GM12878 (cell line): ENCODE data around the gene CAPN9. TPM values are rescaled to one million over a fixed set of nuclear protein-coding genes. Genes with fewer than 3 reads are reported as not detected.

Experiments used
- ATAC-seq: fragments of 200-7000 bp; cut with Tn5 transposase; 3 replicates; pipeline ENCODE4 v1.9.1; 2020; ENCODE audit warnings: mild to moderate bottlenecking, moderate library complexity
- BruUV-seq: library from RNA; stranded (reverse); fragments of 400-500 nt; replicated peaks from 2 replicates; lab custom pipeline; 2021; lab: Mats Ljungman, UMichigan
- CTCF ChIA-PET: fragments of 300-600 bp; sonication (Branson Sonifier 250); formaldehyde crosslinking; extraction: SDS; loops from one replicate; lab custom pipeline; 2021; ENCODE audit warnings: inconsistent platforms; lab: Yijun Ruan, JAX
- POLR2A ChIA-PET: fragments of 350-600 bp; formaldehyde crosslinking; extraction: SDS; loops from one replicate; lab custom pipeline; 2021; ENCODE audit warnings: inconsistent platforms; lab: Charles Lee
- RAD21 ChIA-PET: fragments of 300-600 bp; sonication (Branson Sonifier 250); formaldehyde crosslinking; loops from one replicate; lab custom pipeline; 2023; ENCODE audit warnings: antibody characterized with exemption; ENCODE audit not compliant: unreplicated experiment; lab: Charles Lee
- SMC1A ChIA-PET: fragments of 300-600 bp; sonication (Branson Sonifier 250); formaldehyde crosslinking; loops from one replicate; lab custom pipeline; 2023; ENCODE audit not compliant: unreplicated experiment, uncharacterized antibody; lab: Charles Lee
- DNase-seq: peaks from one replicate; pipeline ENCODE4 v3.0.0-alpha.2; 2011; ENCODE audit warnings: low read depth, low spot score
- FAIRE-seq: peaks from 3 replicates; lab custom pipeline; 2011; peaks lifted over from hg19 to GRCh38; lab: Jason Lieb, UNC
- H2AFZ ChIP-seq: 2 replicates; pipeline ENCODE4 v1.6.0; 2011; ENCODE audit warnings: low read depth, low read length, control low read depth; ENCODE audit not compliant: control insufficient read depth
- H3K27ac ChIP-seq: 2 replicates; pipeline ENCODE4 v1.5.1; 2011; ENCODE audit warnings: control low read depth; ENCODE audit not compliant: control insufficient read depth, insufficient read depth
- H3K27me3 ChIP-seq, 2 experiments: replicated peaks in 1 of 2; 2 replicates each; pipeline versions ENCODE4 v1.6.0 to v1.6.1; 2011; ENCODE audit warnings: low read length in 1 of 2; ENCODE audit not compliant: control insufficient read depth in 2 of 2, insufficient read depth in 2 of 2
- H3K36me3 ChIP-seq, 2 experiments: 2 replicates each; pipeline ENCODE4 v1.5.1; 2011; ENCODE audit warnings: low read length in 1 of 2; ENCODE audit not compliant: control insufficient read depth in 2 of 2, insufficient read depth in 2 of 2
- H3K4me1 ChIP-seq: 2 replicates; pipeline ENCODE4 v1.6.1; 2011; ENCODE audit warnings: mild to moderate bottlenecking, low read length, moderate library complexity, mixed read lengths; ENCODE audit not compliant: control insufficient read depth, insufficient read depth
- H3K4me2 ChIP-seq: 2 replicates; pipeline ENCODE4 v1.6.0; 2011; ENCODE audit warnings: control low read depth; ENCODE audit not compliant: control insufficient read depth, insufficient read depth
- H3K4me3 ChIP-seq: fragments of 200-600 bp; sonication (generic); 2 replicates; pipeline ENCODE4 v1.5.1; 2016
- H3K79me2 ChIP-seq: 2 replicates; pipeline ENCODE4 v1.6.0; 2011; ENCODE audit warnings: low read length; ENCODE audit not compliant: control insufficient read depth, insufficient read depth
- H3K9ac ChIP-seq: 2 replicates; pipeline ENCODE4 v1.8.0; 2011; ENCODE audit warnings: low read length, control low read depth, mixed read lengths; ENCODE audit not compliant: control insufficient read depth, insufficient read depth
- H3K9me3 ChIP-seq: replicated peaks from 3 replicates; pipeline ENCODE4 v1.5.1; 2011; ENCODE audit warnings: mild to moderate bottlenecking, low read length; ENCODE audit not compliant: control insufficient read depth, insufficient read depth
- H4K20me1 ChIP-seq: 2 replicates; pipeline ENCODE4 v1.6.0; 2011; ENCODE audit not compliant: control insufficient read depth, insufficient read depth
- CHD1 ChIP-seq: IDR thresholded peaks from 2 replicates; pipeline ENCODE4 v1.6.1; 2012; ENCODE audit warnings: low read depth, low read length, improper control_type of control experiment
- CTCF ChIP-seq, 3 experiments: IDR thresholded peaks in 2 of 3; conservative IDR thresholded peaks in 1 of 3; 2 replicates each; pipeline ENCODE4 v1.5.1; 2011; ENCODE audit warnings: low read depth in 3 of 3, low read length in 3 of 3, mild to moderate bottlenecking in 3 of 3, control low read depth in 2 of 3, moderate library complexity in 2 of 3, inconsistent platforms in 1 of 3, mixed read lengths in 1 of 3; ENCODE audit not compliant: control insufficient read depth in 2 of 3, insufficient read depth in 1 of 3; ENCODE audit errors: extremely low read depth in 1 of 3
- ESRRA ChIP-seq: IDR thresholded peaks from 2 replicates; pipeline ENCODE4 v1.6.1; 2012; ENCODE audit warnings: mild to moderate bottlenecking, low read length, improper control_type of control experiment
- GABPA ChIP-seq: IDR thresholded peaks from 2 replicates; pipeline ENCODE4 v1.6.1; 2014; ENCODE audit warnings: antibody characterized with exemption, low read depth, mild to moderate bottlenecking, inconsistent platforms
- LARP7 ChIP-seq: fragments of 450-650 bp; IDR thresholded peaks from 2 replicates; pipeline ENCODE4 v1.6.1; 2017; ENCODE audit warnings: mild to moderate bottlenecking
- MAX ChIP-seq: IDR thresholded peaks from 2 replicates; pipeline ENCODE4 v1.6.1; 2012; ENCODE audit warnings: low read depth, low read length, improper control_type of control experiment
- MEF2B ChIP-seq: fragments of 450-650 bp; IDR thresholded peaks from 2 replicates; pipeline ENCODE4 v1.6.1; 2018; ENCODE audit warnings: mild to moderate bottlenecking, moderate library complexity; ENCODE audit not compliant: partially characterized antibody, poor library complexity, severe bottlenecking
- POLR2AphosphoS5 ChIP-seq: IDR thresholded peaks from 2 replicates; pipeline ENCODE4 v1.6.1; 2011; ENCODE audit warnings: mild to moderate bottlenecking, low read length, inconsistent platforms
- RELB ChIP-seq: fragments of 450-650 bp; IDR thresholded peaks from 2 replicates; pipeline ENCODE4 v1.6.1; 2017; ENCODE audit warnings: low read depth, mild to moderate bottlenecking, moderate library complexity
- SKIL ChIP-seq: fragments of 450-650 bp; IDR thresholded peaks from 2 replicates; pipeline ENCODE4 v1.6.1; 2017; ENCODE audit warnings: mild to moderate bottlenecking, low read depth, inconsistent platforms; ENCODE audit not compliant: poor library complexity, severe bottlenecking
- SPI1 ChIP-seq: IDR thresholded peaks from 2 replicates; pipeline ENCODE4 v1.6.1; 2011; ENCODE audit warnings: low read depth, mild to moderate bottlenecking, low read length, moderate library complexity, borderline replicate concordance; ENCODE audit not compliant: insufficient read depth
- SREBF1 ChIP-seq: IDR thresholded peaks from 2 replicates; pipeline ENCODE4 v1.6.1; 2012; ENCODE audit warnings: mild to moderate bottlenecking, low read length
- WRNIP1 ChIP-seq: IDR thresholded peaks from 2 replicates; pipeline ENCODE4 v1.6.1; 2011; ENCODE audit warnings: low read depth, low read length, improper control_type of control experiment, borderline replicate concordance
- ZBTB4 ChIP-seq: fragments of 450-650 bp; formaldehyde crosslinking; IDR thresholded peaks from 2 replicates; pipeline ENCODE4 v1.4.0; 2022; ENCODE audit warnings: mild to moderate bottlenecking, moderate library complexity
- WGBS: methylation state at CpG from one replicate; pipeline ENCODE4 v1.1.6; 2016; ENCODE audit warnings: low lambda C conversion rate; ENCODE audit not compliant: insufficient replicate concordance, insufficient coverage; ENCODE audit errors: missing lambda C conversion rate; 5-methylcytosine and 5-hydroxymethylcytosine counted together
- in situ Hi-C: fragments of 300-500 bp; cut with MboI; formaldehyde crosslinking; loops from 9 replicates; pipeline ENCODE4 v1.14.3; 2018; ENCODE audit warnings: mixed read lengths
- intact Hi-C: fragments of 100-400 bp; cut with micrococcal nuclease; formaldehyde crosslinking; loops from one replicate; pipeline ENCODE4 v1.14.2; 2022; ENCODE audit not compliant: unreplicated experiment
- polyA plus RNA-seq, 11 experiments: library from polyadenylated mRNA; depleted of rRNA in 4 of 11; unstranded in 6 of 11; stranded (reverse) in 5 of 11; fragments of >200 nt; fragmentation: Nextera tagmentation in 4 of 11; fragmentation: Illumina TruSeq in 1 of 11; extraction: Ambion mirVana in 4 of 11; extraction: Trizol in 1 of 11; gene quantifications; 1 replicate in 1 of 11; 2 replicates in 10 of 11; pipeline versions ENCODE4 v1.2.1 to v1.2.3, GENCODE V29; 2011 to 2016; ENCODE audit warnings: inconsistent platforms in 2 of 11, missing spikeins in 2 of 11, low read depth in 1 of 11
- total RNA-seq, 4 experiments: library from RNA; depleted of rRNA in 3 of 4; stranded (reverse); fragments of >200 nt in 3 of 4; fragmentation: Illumina TruSeq in 1 of 4; extraction: Trizol in 1 of 4; gene quantifications; 2 replicates each; pipeline versions ENCODE4 v1.2.1 to v1.2.3, GENCODE V29; 2013 to 2021

The CAPN9 gene
- total and polyA plus RNA-seq, 10 of the 15 experiments (the other 5 are each of a cell fraction or from before 2014, with no cell fraction given) = not detected

GRCh38 chr1:230809256-230809990 is 62.2 kb downstream of the CAPN9 start:
- Histone ChIP-seq H3K9me3 (no peaks in the 10 kb centered on the region), H3K36me3 (no peaks in the 10 kb centered on the region), H3K4me2 (no peak overlapping the region), H3K27me3 (no peaks in the 10 kb centered on the region), H3K27ac (no peak overlapping the region), H3K4me3 (no peak overlapping the region), H3K79me2 (no peaks in the 10 kb centered on the region), H3K9ac (no peak overlapping the region), H4K20me1 (no peaks in the 10 kb centered on the region), H2AFZ (no peak overlapping the region), H3K4me1 (no peaks in the 10 kb centered on the region)
- SMC1A ChIA-PET = no interaction called here
- CTCF ChIA-PET = no interaction called here
- RAD21 ChIA-PET = no interaction called here
- DNase-seq = no peak
- intact Hi-C loops = no loop called here
- FAIRE-seq = no peak
- WGBS = 12% methylated on average over 8 of the region's 8 CpGs
- no peak for ATAC-seq
- POLR2A ChIA-PET = no interaction called here
- in situ Hi-C loops = no loop called here
- no TSS peak for BruUV-seq
- TF ChIP-seq SPI1 (no peak), MEF2B (no peak), SKIL (no peak), RELB (no peak), SREBF1 (no peak), GABPA (no peak), ESRRA (no peak), POLR2AphosphoS5 (no peak), MAX (no peak), WRNIP1 (no peak), ZBTB4 (CRISPR knock-in tag) (no peak), CHD1 (no peak), CTCF (IDR thresholded peaks at IDR 0.05 in 2 of 3, conservative IDR thresholded peaks at IDR 0.05 in 1 of 3; ENCODE audit: control insufficient read depth in 2 of 3, extremely low read depth in 1 of 3, insufficient read depth in 1 of 3, low read depth in 3 of 3, low read length in 3 of 3) (no peak), LARP7 (no peak)
